ENCODE results near the gene OLFML2B. TPM values are rescaled to one million over a fixed set of nuclear protein-coding genes. Genes with fewer than 3 reads are reported as not detected.
A peak's percentile ranks its signal among the peaks of the same experiment; 100 is the strongest.

Gene OLFML2B
- total and polyA plus RNA-seq, 12 donors: 0.73 to 23.4 (median 1.5) TPM

- peak overlapping the region; percentile 47 to 79 (median 64) for H3K4me3 ChIP-seq
- H3K36me3 ChIP-seq: peaks cover 0 to 17% (median 0%) of the 10 kb centered on the region in 9 donors
- H3K27ac ChIP-seq: peak overlapping the region in 3 of 10 donors; percentile 32 to 88 (median 49)
- H3K4me1 ChIP-seq: peaks cover 6 to 81% (median 37%) of the 10 kb centered on the region in 9 donors
- intact Hi-C loops (cut with DNase I): loop anchor here in 3 of 10 donors (5.0 to 10.0 kb wide), 4 partner anchors 48 to 231 kb away; no protein-coding TSS in a partner anchor
- peaks cover 0 to 6% (median 0%) of the 10 kb centered on the region in 11 donors for H3K9me3 ChIP-seq
- DNase-seq (peak in 1 of 2 donors; percentile 10), ATAC-seq (peak in 5 of 8 donors; percentile 3 to 22 (median 7))
- H3K27me3 ChIP-seq: peaks cover 0 to 45% (median 11%) of the 10 kb centered on the region in 7 donors
- TF ChIP-seq CTCF (IDR thresholded peaks at IDR 0.05): no peak
- WGBS, 2 donors: 31 to 36% methylated on average over 20 of the region's 20 CpGs
Observed at GRCh38 chr1:162023181-162023546, 505 bp downstream of the OLFML2B start.

GRCh38 chr1:162022626-162023025 is 1.0 kb downstream of the OLFML2B start:
- peak overlapping the region in 2 of 10 donors; percentile 49 to 88 for H3K27ac ChIP-seq
- intact Hi-C loops (cut with DNase I): loop anchor here in 3 of 10 donors (5.0 to 10.0 kb wide), 4 partner anchors 48 to 230 kb away; no protein-coding TSS in a partner anchor
- DNase-seq (no peak), ATAC-seq (no peak)
- H3K9me3 ChIP-seq: peaks cover 0 to 6% (median 0%) of the 10 kb centered on the region in 11 donors
- peaks cover 0 to 40% (median 11%) of the 10 kb centered on the region in 7 donors for H3K27me3 ChIP-seq
- 78 to 84% methylated on average over 9 of the region's 9 CpGs for WGBS, 2 donors
- peaks cover 6 to 77% (median 37%) of the 10 kb centered on the region in 9 donors for H3K4me1 ChIP-seq
- TF ChIP-seq CTCF (IDR thresholded peaks at IDR 0.05): no peak
- H3K4me3 ChIP-seq: peak overlapping the region in 6 of 10 donors; percentile 48 to 79 (median 66)
- H3K36me3 ChIP-seq: peaks cover 0 to 22% (median 0%) of the 10 kb centered on the region in 9 donors

- WGBS, 2 donors: 84 to 87% methylated on average over 4 of the region's 4 CpGs
- peaks cover 0 to 37% (median 0%) of the 10 kb centered on the region in 9 donors for H3K36me3 ChIP-seq
- intact Hi-C loops (cut with DNase I): loop anchor here in 3 of 10 donors (5.0 to 10.0 kb wide), 4 partner anchors 46 to 229 kb away; no protein-coding TSS in a partner anchor
- peaks cover 6 to 70% (median 37%) of the 10 kb centered on the region in 9 donors for H3K4me1 ChIP-seq
- no peak for ATAC-seq
- H3K4me3 ChIP-seq: peak overlapping the region in 1 of 10 donors; percentile 68
- H3K9me3 ChIP-seq: no peaks in the 10 kb centered on the region
- TF ChIP-seq CTCF (IDR thresholded peaks at IDR 0.05): no peak
- peak overlapping the region in 1 of 10 donors; percentile 60 for H3K27ac ChIP-seq
- peaks cover 0 to 38% (median 11%) of the 10 kb centered on the region in 7 donors for H3K27me3 ChIP-seq
- no peak for DNase-seq
Observed at GRCh38 chr1:162021124-162021523, 2.5 kb downstream of the OLFML2B start.

GRCh38 chr1:162020150-162020549 is 3.5 kb downstream of the OLFML2B start:
- ATAC-seq (peak in 3 of 8 donors; percentile 16 to 38 (median 37)), DNase-seq (no peak)
- intact Hi-C loops (cut with DNase I): loop anchor here in 3 of 10 donors (5.0 to 10.0 kb wide), 4 partner anchors 45 to 228 kb away; no protein-coding TSS in a partner anchor
- Histone ChIP-seq H3K4me3 (no peak overlapping the region), H3K36me3 (peaks cover 0 to 47% (median 0%) of the 10 kb centered on the region in 9 donors), H3K9me3 (no peaks in the 10 kb centered on the region), H3K27ac (peak overlapping the region in 1 of 10 donors; percentile 60), H3K27me3 (peaks cover 0 to 31% (median 6%) of the 10 kb centered on the region in 7 donors), H3K4me1 (peaks cover 6 to 67% (median 37%) of the 10 kb centered on the region in 9 donors)
- 48 to 68% methylated on average over 2 of the region's 2 CpGs for WGBS, 2 donors
- no peak for TF ChIP-seq CTCF (IDR thresholded peaks at IDR 0.05)

Measured in heart right ventricle (tissue), 16 donors.